ENCODE measurements around the gene S100P.
"Not testable (repeated sequence)": the region's sequence is repeated elsewhere in the genome, so short reads cannot be mapped to it uniquely, and the experiment has no call there.

The S100P gene

GRCh38 chr4:6719611-6720179 lies 26.0 kb downstream of the S100P start:
- ChIA-PET POLR2A (interaction anchor here (1.0 kb wide), 1 partner anchor 347 kb away, joined by 3 read pairs; no protein-coding TSS in a partner anchor), CTCF (interaction anchor here (1.0 to 10.8 kb wide), 24 partner anchors 8 to 363 kb away, joined by 3 to 308 read pairs (median 6); partner anchors contain the start of genes GRPEL1, TADA2B and TBC1D14)
- H3K4me3 ChIP-seq (ENCODE audit: low read depth, low read length): no peak overlapping the region
- DNase-seq (ENCODE audit: low read depth, low spot score): no peak
- TF ChIP-seq, protein P1, sequence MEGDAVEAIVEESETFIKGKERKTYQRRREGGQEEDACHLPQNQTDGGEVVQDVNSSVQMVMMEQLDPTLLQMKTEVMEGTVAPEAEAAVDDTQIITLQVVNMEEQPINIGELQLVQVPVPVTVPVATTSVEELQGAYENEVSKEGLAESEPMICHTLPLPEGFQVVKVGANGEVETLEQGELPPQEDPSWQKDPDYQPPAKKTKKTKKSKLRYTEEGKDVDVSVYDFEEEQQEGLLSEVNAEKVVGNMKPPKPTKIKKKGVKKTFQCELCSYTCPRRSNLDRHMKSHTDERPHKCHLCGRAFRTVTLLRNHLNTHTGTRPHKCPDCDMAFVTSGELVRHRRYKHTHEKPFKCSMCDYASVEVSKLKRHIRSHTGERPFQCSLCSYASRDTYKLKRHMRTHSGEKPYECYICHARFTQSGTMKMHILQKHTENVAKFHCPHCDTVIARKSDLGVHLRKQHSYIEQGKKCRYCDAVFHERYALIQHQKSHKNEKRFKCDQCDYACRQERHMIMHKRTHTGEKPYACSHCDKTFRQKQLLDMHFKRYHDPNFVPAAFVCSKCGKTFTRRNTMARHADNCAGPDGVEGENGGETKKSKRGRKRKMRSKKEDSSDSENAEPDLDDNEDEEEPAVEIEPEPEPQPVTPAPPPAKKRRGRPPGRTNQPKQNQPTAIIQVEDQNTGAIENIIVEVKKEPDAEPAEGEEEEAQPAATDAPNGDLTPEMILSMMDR (IDR thresholded peaks at IDR 0.05; ENCODE audit: insufficient read depth, low read length, missing control alignments): no peak

DNA sequence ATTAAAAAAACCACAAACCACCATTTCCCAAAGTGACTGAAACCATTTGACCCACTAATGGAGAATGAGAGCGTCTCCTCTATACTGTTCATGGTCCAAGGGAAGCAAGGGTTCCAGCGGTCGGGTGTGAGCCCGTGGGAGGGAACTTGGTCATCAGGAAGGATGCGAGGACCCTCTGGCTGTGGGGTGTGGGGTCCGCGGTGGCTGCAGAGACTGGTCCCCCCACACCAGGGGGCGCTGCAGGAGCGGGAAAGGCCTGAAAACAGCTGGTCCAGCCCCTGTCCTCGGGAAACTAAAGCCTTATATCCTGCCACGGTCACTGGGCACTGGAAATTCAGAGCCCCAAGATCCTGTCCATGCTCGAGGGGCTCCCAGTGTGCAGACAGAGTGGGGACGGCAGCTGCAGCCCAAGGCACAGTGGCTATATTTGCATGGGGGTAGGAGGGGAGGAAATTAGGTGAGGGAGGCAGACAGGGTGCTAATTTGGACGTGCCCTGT lies 26.6 kb downstream of the S100P start:
- TF ChIP-seq, protein P1 (IDR thresholded peaks at IDR 0.05; ENCODE audit: insufficient read depth, low read length, missing control alignments): peak; percentile 98
- CTCF ChIA-PET: interaction anchor here (0.6 to 10.8 kb wide), 33 partner anchors 8 to 410 kb away, joined by 3 to 308 read pairs (median 5); partner anchors contain the start of genes GRPEL1, MRFAP1L1, TADA2B and TBC1D14
- no peak for DNase-seq (ENCODE audit: low read depth, low spot score)
- H3K4me3 ChIP-seq (ENCODE audit: low read depth, low read length): no peak overlapping the region
- POLR2A ChIA-PET: interaction anchor here (1.0 kb wide), 1 partner anchor 347 kb away, joined by 3 read pairs; no protein-coding TSS in a partner anchor

- ChIA-PET CTCF (interaction anchor here (0.8 to 10.8 kb wide), 12 partner anchors 9 to 362 kb away, joined by 3 to 308 read pairs (median 6); partner anchors contain the start of genes GRPEL1 and TBC1D14), POLR2A (no interaction called here)
- DNase-seq (ENCODE audit: low read depth, low spot score): no peak
- TF ChIP-seq, protein P1 (IDR thresholded peaks at IDR 0.05; ENCODE audit: insufficient read depth, low read length, missing control alignments): no peak
- H3K4me3 ChIP-seq (ENCODE audit: low read depth, low read length): no peak overlapping the region
These were observed 27.4 kb downstream of the S100P start for GRCh38 chr4:6721121-6721520.

DNA sequence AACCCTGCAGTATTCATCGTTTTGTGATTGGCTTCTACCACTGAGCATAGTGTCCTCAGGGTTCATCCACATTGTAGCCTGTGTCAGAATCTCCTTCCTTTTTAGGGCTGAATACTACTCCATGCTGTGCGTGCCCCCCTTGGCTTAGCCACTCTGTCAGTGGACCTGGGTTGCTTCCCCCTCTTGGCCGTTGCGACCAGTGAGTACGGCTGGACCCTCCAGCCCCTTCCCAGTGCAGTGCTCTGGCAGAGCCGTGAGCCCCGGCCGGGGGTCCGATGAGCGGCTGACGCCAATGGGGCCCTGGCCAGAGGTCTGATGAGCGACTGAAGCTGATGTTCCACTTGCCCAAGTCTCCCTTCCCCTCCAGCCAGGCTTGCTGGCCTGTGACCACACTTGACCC lies 29.2 kb downstream of the S100P start:
- CTCF ChIA-PET: interaction anchor here (8.0 to 10.8 kb wide), 2 partner anchors 152 to 348 kb away, joined by 119 to 308 read pairs; partner anchors contain the start of gene GRPEL1
- H3K4me3 ChIP-seq (ENCODE audit: low read depth, low read length): no peak overlapping the region
- TF ChIP-seq, protein P1 (IDR thresholded peaks at IDR 0.05; ENCODE audit: insufficient read depth, low read length, missing control alignments): no peak
- POLR2A ChIA-PET: no interaction called here
- DNase-seq (ENCODE audit: low read depth, low spot score): no peak

GRCh38 chr4:6723851-6724250 lies 30.2 kb downstream of the S100P start:
- POLR2A ChIA-PET: no interaction called here
- DNase-seq (ENCODE audit: low read depth, low spot score): no peak
- TF ChIP-seq, protein P1 (IDR thresholded peaks at IDR 0.05; ENCODE audit: insufficient read depth, low read length, missing control alignments): no peak

GRCh38 chr4:6724421-6725111 lies 30.9 kb downstream of the S100P start:
- CTCF ChIA-PET: interaction anchor here (1.2 to 10.8 kb wide), 2 partner anchors 151 to 346 kb away, joined by 6 to 308 read pairs; no protein-coding TSS in a partner anchor
- TF ChIP-seq, protein P1 (IDR thresholded peaks at IDR 0.05; ENCODE audit: insufficient read depth, low read length, missing control alignments): no peak
- POLR2A ChIA-PET: interaction anchor here (0.6 kb wide), 1 partner anchor 195 kb away, joined by 3 read pairs; no protein-coding TSS in a partner anchor
- H3K4me3 ChIP-seq (ENCODE audit: low read depth, low read length): no peak overlapping the region
- DNase-seq (ENCODE audit: low read depth, low spot score): no peak

More at GRCh38 chr4:6723851-6724250, 30.2 kb downstream of the S100P start:
- H3K4me3 ChIP-seq (ENCODE audit: low read depth, low read length): no peak overlapping the region
- CTCF ChIA-PET: interaction anchor here (10.8 kb wide), 1 partner anchor 151 kb away, joined by 308 read pairs; no protein-coding TSS in a partner anchor

GRCh38 chr4:6725427-6725961 lies 31.8 kb downstream of the S100P start:
- H3K4me3 ChIP-seq (ENCODE audit: low read depth, low read length); DNase-seq (ENCODE audit: low read depth, low spot score): not testable (repeated sequence)
- ChIA-PET POLR2A (interaction anchor here (0.6 kb wide), 1 partner anchor 196 kb away, joined by 3 read pairs; no protein-coding TSS in a partner anchor), CTCF (interaction anchor here (1.2 to 10.8 kb wide), 2 partner anchors 150 to 346 kb away, joined by 6 to 308 read pairs; no protein-coding TSS in a partner anchor)
